GM21576 (cell line): ENCODE data around the gene OR10AD1.
"Not testable (repeated sequence)": the region's sequence is repeated elsewhere in the genome, so short reads cannot be mapped to it uniquely, and the experiment has no call there.

Source experiments
- ATAC-seq: cut with Tn5 transposase; IDR thresholded peaks from one replicate; pipeline ENCODE4 v1.9.1; 2021; ENCODE audit warnings: mild to moderate bottlenecking, moderate library complexity; ENCODE audit not compliant: unreplicated experiment

The OR10AD1 gene, protein sequence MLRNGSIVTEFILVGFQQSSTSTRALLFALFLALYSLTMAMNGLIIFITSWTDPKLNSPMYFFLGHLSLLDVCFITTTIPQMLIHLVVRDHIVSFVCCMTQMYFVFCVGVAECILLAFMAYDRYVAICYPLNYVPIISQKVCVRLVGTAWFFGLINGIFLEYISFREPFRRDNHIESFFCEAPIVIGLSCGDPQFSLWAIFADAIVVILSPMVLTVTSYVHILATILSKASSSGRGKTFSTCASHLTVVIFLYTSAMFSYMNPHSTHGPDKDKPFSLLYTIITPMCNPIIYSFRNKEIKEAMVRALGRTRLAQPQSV

DNA sequence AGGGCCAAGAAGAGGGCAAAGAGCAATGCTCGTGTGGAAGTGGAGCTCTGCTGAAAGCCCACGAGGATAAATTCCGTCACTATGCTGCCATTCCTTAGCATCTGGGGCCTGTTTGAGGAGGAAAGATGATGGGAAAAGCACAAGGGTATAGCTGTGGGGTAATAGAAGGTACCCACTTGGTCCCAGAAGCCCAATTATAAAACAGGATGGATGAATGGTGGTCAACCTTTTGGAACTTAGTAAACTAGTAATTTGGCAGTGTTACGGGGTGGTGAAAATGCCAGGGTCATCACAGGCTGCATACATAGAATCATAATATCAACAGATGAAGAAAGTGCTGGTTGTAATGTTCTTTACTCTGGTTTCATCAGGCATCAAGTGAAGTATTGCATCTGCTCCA, at the start of gene OR10AD1:
Gene OR10AD1 (minus strand): TSS at position 101 of the 400 bp plus-strand sequence. CDS start 0 bp downstream, at position 101.
- ATAC-seq: no peak

- no peak for ATAC-seq
Observed at GRCh38 chr12:48247181-48247966, 44.3 kb upstream of the OR10AD1 start.

- ATAC-seq: no peak
Observed at GRCh38 chr12:48237162-48237561, 34.1 kb upstream of the OR10AD1 start.

DNA sequence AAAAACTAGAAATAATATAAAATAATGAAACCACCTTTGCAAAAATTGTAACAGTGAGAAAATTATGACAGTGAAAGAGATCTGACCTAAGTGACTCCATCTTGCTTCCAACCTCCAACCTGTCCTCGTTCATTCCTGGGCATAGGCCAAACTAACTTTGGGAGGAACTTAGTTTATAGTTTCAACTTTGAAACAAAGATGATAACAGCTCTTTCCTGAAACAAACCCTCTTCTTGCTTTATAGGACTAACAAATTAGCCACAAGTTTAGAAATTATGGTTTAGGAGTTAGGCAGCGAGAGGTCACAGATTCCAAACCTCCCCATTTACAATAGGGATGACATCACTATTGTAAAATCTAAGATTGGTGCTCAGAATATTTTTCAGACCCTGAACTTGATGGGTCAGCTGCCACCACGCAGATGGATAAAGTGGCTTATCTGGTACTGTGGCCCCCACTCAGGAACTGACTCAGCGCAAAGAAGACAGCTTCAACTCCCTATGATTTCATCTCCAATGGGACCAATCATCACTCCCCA, 32.8 kb upstream of the OR10AD1 start:
- ATAC-seq: no peak

DNA sequence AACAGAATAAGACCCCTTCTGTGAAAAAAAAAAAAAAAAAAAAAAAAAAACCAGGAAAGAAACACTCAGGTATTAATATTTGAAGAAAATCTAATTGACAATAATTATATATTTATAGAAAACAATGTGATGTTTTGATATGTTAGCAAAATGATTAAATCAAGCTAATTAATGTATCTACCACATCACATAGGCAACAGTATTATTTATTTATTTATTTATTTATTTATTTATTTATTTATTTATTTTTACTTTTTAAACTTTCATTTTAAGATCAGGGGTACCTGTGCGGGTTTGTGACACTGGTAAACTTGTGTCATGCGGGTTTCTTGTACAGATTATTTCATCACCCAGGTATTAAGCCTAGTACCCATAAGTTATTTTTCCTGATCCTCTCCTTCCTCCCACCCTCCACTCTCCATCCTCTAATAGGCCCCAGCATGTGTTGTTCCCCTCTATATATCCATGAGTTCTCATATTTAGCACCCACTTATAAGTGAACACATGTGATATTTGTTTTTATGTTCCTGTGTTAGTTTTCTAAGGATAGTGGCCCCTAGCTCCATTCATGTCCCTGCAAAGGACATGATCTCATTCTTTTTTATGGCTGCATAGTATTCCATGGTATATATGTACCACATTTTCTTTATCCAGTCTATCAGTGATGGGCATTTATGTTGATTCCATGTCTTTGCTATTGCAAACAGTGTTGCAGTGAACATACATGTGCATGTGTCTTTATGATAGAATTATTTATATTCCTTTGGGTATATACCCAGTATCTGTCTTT, 28.3 kb upstream of the OR10AD1 start:
- not testable (repeated sequence) for ATAC-seq

GRCh38 chr12:48224533-48224932, 21.4 kb upstream of the OR10AD1 start:
- not testable (repeated sequence) for ATAC-seq

- no peak for ATAC-seq
Observed at GRCh38 chr12:48221645-48222044, 18.6 kb upstream of the OR10AD1 start.

DNA sequence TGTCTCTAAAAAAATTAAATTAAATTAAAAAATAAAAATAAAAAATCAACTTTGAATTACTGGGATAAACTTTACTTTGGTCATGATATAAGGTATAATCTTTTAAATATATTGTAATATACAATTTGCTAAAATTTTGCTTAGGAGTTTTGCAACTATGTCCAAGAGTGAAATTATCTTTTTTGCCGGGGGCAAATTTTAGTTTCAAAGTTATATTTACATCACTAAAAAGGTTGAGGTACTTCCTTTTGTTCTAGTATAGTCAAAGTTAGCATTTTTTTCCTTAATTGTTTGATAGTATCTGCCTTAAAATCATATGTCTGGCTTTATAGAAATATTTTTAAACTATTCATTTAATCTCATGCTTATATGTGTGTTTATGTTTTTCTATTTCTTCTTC, 17.6 kb upstream of the OR10AD1 start:
- no peak for ATAC-seq

GRCh38 chr12:48219631-48220030, 16.5 kb upstream of the OR10AD1 start:
- no peak for ATAC-seq

DNA sequence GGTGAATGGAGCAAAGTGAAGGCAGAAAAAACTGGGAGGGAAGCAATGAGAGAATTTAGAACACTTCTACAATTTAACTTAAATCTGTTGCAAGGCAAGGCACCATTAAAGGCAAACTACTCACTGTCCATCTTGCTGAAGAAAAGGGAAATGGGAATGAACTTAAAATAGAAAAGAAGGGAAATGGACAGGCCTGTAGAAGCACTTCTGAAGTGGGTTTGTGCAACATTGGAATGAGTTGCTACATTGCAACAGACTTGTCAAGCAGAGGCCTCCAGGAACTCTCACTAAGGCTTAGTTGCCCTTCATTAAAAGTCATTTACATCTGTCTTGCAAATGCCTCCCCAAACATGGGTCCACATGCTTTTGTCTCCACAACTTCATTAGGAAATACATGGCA, 13.7 kb upstream of the OR10AD1 start:
- ATAC-seq: no peak

DNA sequence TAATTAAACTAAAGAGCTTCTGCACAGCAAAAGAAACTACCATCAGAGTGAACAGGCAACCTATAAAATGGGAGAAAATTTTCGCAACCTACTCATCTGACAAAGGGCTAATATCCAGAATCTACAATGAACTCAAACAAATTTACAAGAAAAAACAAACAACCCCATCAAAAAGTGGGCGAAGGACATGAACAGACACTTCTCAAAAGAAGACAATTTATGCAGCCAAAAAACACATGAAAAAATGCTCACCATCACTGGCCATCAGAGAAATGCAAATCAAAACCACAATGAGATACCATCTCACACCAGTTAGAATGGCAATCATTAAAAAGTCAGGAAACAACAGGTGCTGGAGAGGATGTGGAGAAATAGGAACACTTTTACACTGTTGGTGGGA, 6.4 kb upstream of the OR10AD1 start:
- not testable (repeated sequence) for ATAC-seq

DNA sequence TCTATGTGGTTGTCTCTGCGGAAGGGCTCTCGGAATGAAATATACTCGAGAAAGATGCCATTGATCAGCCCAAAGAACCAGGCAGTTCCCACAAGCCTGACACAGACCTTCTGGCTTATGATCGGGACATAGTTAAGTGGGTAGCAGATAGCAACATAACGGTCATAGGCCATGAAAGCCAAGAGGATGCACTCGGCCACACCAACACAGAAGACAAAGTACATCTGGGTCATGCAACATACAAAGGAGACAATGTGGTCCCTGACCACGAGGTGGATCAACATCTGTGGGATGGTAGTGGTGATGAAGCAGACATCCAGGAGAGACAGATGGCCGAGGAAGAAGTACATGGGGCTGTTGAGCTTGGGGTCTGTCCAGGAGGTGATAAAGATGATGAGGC, 326 bp downstream of the OR10AD1 start:
- no peak for ATAC-seq

DNA sequence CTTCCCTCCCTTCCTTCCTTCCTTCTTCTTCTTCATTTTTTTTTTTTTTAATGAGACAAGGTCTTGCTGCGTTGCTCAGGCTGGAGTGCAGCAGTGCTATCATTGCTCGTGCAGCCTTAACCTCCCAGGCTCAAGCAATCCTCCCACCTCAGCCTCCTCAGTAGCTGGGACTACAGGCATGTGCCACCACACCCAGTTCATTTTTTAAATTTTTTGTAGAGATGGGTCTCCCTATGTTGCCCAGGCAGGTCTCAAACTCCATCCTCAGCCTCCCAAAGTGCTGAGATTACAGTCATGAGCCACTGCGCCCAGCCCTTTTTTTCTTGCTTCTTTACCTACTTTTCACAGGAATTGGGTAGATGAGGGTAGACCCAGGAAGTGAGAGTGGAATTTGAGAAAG, 1.6 kb downstream of the OR10AD1 start:
- ATAC-seq: no peak

DNA sequence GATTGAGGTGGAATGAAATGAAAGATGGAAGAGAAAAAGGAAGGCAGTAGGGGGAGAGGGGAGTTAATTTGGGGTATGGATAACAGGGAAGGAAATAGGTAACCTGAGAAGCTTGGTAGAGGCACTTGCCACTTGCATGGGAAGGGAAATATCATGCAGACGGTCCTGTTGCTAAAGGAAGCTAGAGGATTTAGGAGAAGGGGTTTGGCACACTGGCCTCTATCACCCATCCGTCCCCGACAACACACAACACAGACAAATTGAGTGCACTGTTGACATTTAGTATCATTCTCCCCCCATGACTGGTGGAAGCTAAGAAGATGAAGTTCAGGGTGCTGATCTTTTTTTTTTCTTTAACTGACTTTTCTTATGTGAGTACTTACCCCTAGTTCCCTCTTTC, 2.0 kb downstream of the OR10AD1 start:
- ATAC-seq: no peak

DNA sequence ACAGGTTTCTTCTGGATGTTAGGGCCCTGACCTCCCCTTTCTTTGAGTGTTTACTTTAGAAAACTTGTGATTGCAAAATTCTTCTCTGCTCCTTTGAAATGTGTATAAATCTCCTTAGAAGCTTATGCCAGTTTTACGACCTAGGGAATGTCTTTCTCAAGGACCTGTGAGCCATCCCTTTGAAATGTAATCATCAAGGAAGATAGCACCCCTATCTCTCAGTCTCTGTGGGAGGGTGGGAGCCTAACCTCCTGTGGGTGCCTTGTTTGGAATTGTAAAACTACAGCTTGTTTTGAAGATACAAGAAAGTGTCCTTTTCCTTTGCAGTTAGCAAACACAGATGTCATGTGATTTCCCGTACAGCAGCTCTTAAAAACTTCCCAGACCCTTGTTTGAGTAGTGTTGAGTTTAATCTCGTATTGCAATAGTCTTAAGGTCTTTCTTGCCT, 3.3 kb downstream of the OR10AD1 start:
- no peak for ATAC-seq

DNA sequence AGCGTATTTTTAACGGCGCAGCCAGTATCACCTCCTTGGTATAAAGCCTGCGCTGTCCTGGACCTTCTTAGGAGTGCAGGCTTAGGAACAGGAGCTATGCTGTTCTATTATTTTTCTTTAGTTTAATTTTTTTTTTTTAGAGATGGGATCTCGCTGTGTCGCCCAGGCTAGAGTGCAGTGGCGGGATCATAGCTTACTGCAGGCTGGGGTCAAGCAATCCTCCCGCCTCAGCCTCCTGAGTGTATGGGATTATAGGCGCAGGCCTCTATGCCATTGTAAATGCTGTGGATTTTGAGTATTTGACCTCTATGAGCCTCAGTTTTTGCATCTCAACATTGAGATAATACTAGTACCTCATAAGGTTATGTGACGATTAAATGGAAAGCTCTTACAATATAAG, 4.1 kb downstream of the OR10AD1 start:
- no peak for ATAC-seq

- peak; percentile 2 for ATAC-seq
Observed at GRCh38 chr12:48198672-48198971, 4.5 kb downstream of the OR10AD1 start.

DNA sequence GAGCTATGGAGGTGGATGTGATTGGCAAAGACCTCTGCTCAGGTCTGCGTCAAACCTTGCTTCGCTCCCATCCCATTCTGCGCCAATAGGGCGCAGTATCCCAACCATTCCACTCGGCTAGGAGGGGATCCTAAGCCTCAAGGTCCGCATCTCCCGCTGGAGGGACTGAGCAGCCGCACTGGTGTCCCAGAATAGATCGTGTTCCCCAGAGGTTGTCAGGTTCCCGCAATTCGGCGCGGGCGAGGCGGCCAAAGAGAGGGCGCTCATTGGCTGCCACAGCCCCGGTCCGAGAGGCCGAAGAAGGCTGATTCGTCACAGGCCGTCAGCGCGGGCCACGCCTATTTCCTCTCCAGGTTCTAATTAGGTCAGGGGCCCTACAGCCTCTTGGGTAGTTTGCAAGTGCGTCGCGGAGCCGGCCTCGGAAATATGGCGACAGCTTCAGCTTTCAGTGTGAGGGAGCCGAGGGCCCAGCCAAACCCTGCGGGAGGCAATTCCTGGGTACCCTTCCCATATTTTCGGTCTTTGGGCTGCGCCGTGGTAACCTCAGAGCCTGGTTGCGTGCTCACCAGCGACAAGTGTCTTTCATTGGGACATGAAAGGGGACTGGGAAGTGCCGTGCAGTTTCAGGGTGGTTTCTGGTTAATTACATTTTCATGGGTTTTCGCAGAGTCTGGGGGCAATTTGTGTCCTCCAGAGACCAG, 5.0 kb downstream of the OR10AD1 start:
- peak; percentile 100 for ATAC-seq

- peak; percentile 29 for ATAC-seq
Observed at GRCh38 chr12:48197549-48197970, 5.5 kb downstream of the OR10AD1 start.

- no peak for ATAC-seq
Observed at GRCh38 chr12:48194799-48195201, 8.3 kb downstream of the OR10AD1 start.

DNA sequence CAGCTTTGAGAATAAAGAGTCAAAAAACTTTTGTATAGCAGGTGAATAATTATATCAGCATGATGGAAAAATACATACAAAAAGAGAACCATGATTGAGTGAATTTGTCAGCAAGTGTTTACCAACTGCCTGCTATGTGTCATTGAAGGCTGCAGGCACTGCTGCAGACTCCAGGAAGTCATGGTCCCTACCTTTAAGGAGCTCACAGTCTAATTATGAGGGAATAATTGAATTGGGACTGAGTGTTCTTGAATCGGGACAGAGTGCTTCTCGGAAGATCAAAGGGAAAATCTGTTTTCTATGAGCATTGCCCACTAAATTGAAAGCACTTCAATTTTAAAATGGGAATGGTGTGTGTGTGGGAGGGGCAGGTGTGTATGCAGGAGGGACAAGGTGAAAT, 9.5 kb downstream of the OR10AD1 start:
- ATAC-seq: no peak
